ENCODE measurements around the gene SH2D2A.

The SH2D2A gene

GRCh38 chr1:156811168-156811567 is 5.5 kb downstream of the SH2D2A start:
- TF ChIP-seq CTCF (IDR thresholded peaks at IDR 0.05): no peak
- H3K4me3 Mint-ChIP-seq: peak overlapping the region; percentile 39
- DNase-seq: no peak
- peaks cover 85% of the 10 kb centered on the region for H3K4me1 Mint-ChIP-seq
- peak overlapping the region; percentile 79 for H3K27ac Mint-ChIP-seq
- H3K36me3 Mint-ChIP-seq (ENCODE audit: low read depth): peaks cover 15% of the 10 kb centered on the region
- H3K27me3 Mint-ChIP-seq (ENCODE audit: low read depth, poor library complexity): peaks cover 24% of the 10 kb centered on the region
- H3K9me3 Mint-ChIP-seq: no peaks in the 10 kb centered on the region

- Mint-ChIP-seq H3K9me3 (no peaks in the 10 kb centered on the region), H3K27ac (no peak overlapping the region), H3K4me1 (peaks cover 82% of the 10 kb centered on the region), H3K27me3 (ENCODE audit: low read depth, poor library complexity) (peaks cover 21% of the 10 kb centered on the region), H3K36me3 (ENCODE audit: low read depth) (peaks cover 15% of the 10 kb centered on the region), H3K4me3 (peak overlapping the region; percentile 41)
- DNase-seq: no peak
- no peak for TF ChIP-seq CTCF (IDR thresholded peaks at IDR 0.05)
These were observed 6.8 kb downstream of the SH2D2A start for GRCh38 chr1:156809711-156810366.

GRCh38 chr1:156809281-156809680 is 7.4 kb downstream of the SH2D2A start:
- Mint-ChIP-seq H3K4me1 (peaks cover 82% of the 10 kb centered on the region), H3K9me3 (no peaks in the 10 kb centered on the region), H3K27me3 (ENCODE audit: low read depth, poor library complexity) (peaks cover 21% of the 10 kb centered on the region), H3K27ac (no peak overlapping the region), H3K36me3 (ENCODE audit: low read depth) (peaks cover 15% of the 10 kb centered on the region), H3K4me3 (no peak overlapping the region)
- no peak for DNase-seq
- TF ChIP-seq CTCF (IDR thresholded peaks at IDR 0.05): no peak

- no peak for DNase-seq
- H3K4me3 Mint-ChIP-seq: peak overlapping the region; percentile 39
- H3K27ac Mint-ChIP-seq: peak overlapping the region; percentile 12
- no peaks in the 10 kb centered on the region for H3K9me3 Mint-ChIP-seq
- peaks cover 18% of the 10 kb centered on the region for H3K27me3 Mint-ChIP-seq (ENCODE audit: low read depth, poor library complexity)
- H3K36me3 Mint-ChIP-seq (ENCODE audit: low read depth): peaks cover 15% of the 10 kb centered on the region
- peaks cover 83% of the 10 kb centered on the region for H3K4me1 Mint-ChIP-seq
- TF ChIP-seq CTCF (IDR thresholded peaks at IDR 0.05): no peak
These were observed 8.2 kb downstream of the SH2D2A start for GRCh38 chr1:156808186-156809030.

GRCh38 chr1:156807627-156808026 is 9.0 kb downstream of the SH2D2A start:
- no peak for TF ChIP-seq CTCF (IDR thresholded peaks at IDR 0.05)
- Mint-ChIP-seq H3K4me3 (no peak overlapping the region), H3K9me3 (no peaks in the 10 kb centered on the region), H3K4me1 (peaks cover 83% of the 10 kb centered on the region), H3K27ac (no peak overlapping the region), H3K27me3 (ENCODE audit: low read depth, poor library complexity) (peaks cover 14% of the 10 kb centered on the region), H3K36me3 (ENCODE audit: low read depth) (peaks cover 15% of the 10 kb centered on the region)
- no peak for DNase-seq

All from nephron progenitor cell (in vitro differentiated cells).